GM23248 (cell line): ENCODE data around the gene FNDC8.

Source experiments
- EZH2 ChIP-seq: fragments of 200-600 bp; sonication (generic); IDR thresholded peaks from 2 replicates; pipeline ENCODE4 v1.6.1; 2018; ENCODE audit warnings: antibody characterized with exemption, mild to moderate bottlenecking; ENCODE audit not compliant: insufficient read depth, poor library complexity, severe bottlenecking
- EZH2phosphoT487 ChIP-seq: fragments of 200-600 bp; sonication (generic); IDR thresholded peaks from 2 replicates; pipeline ENCODE4 v1.6.1; 2018; ENCODE audit warnings: antibody characterized with exemption, moderate library complexity, mild to moderate bottlenecking, low read depth; ENCODE audit not compliant: insufficient read depth

DNA sequence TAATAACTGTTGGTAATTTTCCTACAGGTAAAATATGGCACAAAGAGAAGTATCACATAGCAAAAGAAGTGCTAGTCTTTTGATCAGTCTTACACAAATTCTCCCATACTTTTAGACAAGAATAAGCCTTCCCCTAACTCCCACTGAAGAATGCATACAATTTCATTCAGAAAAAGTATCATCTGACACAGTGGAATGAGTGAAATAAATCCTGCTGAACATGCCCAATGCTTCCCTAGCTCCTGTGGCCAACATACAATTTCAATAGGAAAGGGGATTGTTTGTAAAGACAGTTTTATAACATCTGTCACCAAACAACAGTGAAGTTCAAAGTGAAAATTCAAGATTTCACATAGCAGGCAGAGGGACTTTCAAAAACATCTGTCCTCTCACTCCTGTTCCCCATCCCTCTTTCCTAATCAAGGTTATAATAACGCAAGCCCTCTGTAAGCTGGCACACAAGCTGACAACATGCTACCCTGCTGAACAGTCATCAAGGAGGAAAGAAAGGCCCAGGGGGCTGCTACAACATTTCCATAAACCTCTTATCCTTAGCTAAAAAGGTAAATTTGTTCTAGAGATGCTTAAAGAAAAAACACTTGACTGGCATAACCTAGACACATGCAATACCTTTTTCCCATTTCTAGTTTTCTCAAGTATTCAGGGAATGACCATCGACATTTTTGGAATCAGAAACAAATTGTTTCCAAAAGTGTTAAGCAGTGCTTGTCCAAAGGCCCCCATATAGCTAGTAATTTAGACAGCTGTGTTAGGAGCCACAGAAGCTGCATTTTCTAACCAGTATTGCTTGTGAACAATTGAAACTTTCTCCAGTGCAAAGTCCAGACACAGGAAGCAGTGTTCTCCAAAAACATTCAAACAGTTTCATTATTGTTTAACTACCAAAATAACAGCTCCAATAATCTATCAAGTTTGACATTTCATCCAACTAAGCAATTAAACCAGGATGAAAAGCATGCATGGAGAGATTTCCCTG lies 46.4 kb upstream of the FNDC8 start:
- TF ChIP-seq EZH2 (no peak), EZH2phosphoT487 (no peak)
